Fibroblast of peridontal ligament (primary cell): Measurements from ENCODE around the gene PHF11.
"Not testable (repeated sequence)": the region's sequence is repeated elsewhere in the genome, so short reads cannot be mapped to it uniquely, and the experiment has no call there.

Source experiments
- DNase-seq: peaks from one replicate; pipeline ENCODE4 v3.0.0-alpha.2; 2010; ENCODE audit errors: extremely low read depth

Gene PHF11

GRCh38 chr13:49495783-49496762 lies at the start of gene PHF11:
PHF11 (plus strand) TSS chr13:49495953; CDS start chr13:49496002, 49 bp downstream.
- DNase-seq = peak; percentile 66

- no peak for DNase-seq
Observed at GRCh38 chr13:49446473-49446872, 49.3 kb upstream of the PHF11 start.

DNA sequence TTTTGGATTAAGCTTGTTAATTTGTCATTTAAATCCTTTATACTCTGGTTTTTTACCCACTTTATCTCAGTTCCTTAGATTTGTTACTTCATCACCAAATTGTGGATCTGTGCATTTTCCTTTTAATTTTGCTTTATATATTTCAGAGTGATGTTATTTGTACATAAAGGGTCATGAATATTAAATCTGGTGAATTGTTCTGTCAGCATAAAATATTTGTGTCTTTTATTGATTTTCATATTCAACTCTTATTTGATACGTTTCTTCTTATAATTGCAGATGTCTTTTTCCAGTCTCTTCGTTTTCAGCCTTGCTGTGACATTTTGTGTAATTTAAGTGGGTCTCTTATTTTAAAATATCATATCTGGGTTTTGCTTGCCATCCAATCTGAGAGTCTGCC lies 47.0 kb upstream of the PHF11 start:
- DNase-seq = no peak

DNA sequence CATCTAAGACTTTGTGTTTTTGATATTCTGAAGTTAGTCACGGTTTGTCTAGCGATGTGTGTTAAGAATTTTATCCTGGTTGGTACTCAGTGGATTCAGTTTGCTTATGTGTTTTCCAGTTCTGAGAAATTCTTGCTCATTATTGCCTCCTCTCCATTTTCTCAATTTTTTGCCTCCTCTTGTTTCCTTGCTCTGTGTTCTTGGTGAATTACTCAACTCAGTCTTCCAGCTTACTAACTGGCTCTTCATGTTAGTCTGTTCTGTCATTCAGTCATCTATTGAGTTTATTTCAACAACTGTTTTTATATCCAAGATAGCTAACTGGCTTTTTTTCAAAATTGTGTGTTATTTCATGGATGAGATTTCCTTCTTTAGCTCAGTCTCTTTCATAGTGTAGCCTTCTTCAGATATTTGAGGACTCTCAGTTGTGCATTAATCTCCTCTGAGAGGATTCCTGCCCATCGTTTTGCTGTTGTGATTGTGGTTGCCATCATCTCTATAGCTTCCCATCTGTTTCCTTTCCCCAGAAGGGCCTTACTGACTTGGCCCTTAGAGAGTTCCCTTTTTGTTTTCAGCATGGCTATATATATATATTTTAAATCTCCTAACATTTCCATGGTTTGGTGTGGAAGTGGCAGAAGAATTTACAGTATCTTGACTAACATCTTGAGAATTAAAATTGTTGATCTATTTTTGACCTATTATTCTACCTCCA lies 45.5 kb upstream of the PHF11 start:
- no peak for DNase-seq

DNA sequence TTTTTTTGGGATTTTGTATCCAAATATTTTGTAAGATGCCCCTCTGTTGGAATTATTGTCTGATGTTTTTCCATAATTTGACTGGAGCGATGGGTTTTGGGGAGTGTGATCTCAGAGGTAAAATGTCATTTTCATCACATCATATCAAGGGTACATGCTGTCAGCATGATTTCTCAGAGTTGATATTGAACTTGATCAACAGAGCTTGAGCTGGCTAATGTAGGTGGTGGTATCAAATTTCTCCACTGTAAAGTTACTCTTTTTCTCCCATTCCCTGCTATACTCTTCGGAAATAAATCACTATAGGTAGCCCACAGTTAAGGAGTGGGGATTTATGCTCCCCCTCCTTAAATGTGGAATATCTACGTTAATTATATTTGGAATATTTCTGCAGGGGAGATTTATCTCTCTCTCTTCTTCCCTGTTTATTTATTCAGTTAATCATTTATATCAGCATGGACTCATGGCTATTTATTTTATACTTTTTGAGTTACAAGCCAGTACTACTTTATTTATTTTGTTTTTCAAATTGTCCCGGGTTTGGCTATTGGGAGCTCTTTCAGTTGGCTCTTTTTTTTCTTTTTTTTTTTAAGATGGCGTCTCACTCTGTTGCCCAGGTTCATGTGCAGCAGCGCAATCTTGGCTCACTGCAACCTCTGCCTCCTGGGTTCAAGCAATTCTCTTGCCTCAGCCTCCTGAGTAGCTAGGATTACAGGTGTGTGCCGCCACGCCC lies 42.9 kb upstream of the PHF11 start:
- no peak for DNase-seq

DNA sequence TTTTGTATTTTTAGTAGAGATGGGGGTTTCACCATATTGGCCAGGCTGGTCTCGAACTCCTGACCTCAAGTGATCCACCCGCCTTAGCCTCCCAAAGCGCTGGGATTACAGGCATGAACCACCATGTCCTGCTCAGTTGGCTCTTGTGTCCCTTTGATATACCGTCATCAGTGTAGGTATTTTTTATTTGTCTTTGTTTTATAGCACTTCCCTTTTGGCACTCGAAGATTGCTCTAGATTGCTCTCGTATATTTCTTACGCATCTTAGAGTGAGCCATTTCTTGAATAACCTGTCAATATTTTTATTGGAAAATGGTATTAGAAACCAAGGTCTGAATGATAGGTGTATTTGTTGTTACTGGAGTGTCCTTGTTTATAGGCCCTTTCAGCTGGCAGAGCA lies 42.3 kb upstream of the PHF11 start:
- no peak for DNase-seq

- DNase-seq = peak; percentile 77
Observed at GRCh38 chr13:49454388-49455006, 41.3 kb upstream of the PHF11 start.

GRCh38 chr13:49455007-49455398 lies 40.8 kb upstream of the PHF11 start:
- DNase-seq = no peak

DNA sequence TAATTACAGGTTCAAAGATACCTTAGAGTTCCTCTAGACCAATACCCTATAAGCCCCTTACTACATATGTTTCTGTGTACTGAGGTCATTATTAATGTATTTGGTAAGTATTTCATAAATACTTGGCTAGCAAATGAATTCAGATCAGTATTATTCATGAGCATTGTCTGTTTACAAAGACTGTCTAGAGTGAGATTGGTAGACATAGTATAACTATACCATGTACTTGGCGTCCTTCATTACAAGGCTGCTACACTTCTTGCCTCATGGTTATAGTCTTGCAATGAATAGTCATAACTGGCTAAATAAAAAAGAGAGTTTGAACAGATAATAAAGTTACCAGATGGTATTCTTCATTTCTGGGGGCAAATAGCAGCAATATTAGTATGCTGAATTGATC lies 39.6 kb upstream of the PHF11 start:
- DNase-seq = no peak

GRCh38 chr13:49457221-49457620 lies 38.5 kb upstream of the PHF11 start:
- peak; percentile 23 for DNase-seq

DNA sequence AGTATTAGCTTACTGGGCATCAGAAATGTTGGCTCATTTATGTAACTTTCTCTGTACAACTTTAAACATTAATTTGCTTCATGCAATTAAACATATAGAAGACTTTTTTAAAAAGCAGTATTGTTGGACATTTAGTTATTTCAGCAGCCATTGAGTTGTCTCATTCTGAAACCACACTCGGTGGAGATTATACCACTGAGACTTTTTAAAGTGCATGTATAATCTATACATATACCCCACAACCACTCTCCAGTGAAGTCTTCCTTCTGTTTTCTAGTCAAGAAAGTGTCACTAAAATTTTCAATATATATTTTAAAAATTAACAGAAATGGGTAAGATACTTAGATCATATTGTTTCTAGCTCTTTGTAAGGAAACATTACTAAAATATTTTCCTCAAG lies 36.2 kb upstream of the PHF11 start:
- DNase-seq = no peak

GRCh38 chr13:49464085-49464484 lies 31.7 kb upstream of the PHF11 start:
- no peak for DNase-seq

DNA sequence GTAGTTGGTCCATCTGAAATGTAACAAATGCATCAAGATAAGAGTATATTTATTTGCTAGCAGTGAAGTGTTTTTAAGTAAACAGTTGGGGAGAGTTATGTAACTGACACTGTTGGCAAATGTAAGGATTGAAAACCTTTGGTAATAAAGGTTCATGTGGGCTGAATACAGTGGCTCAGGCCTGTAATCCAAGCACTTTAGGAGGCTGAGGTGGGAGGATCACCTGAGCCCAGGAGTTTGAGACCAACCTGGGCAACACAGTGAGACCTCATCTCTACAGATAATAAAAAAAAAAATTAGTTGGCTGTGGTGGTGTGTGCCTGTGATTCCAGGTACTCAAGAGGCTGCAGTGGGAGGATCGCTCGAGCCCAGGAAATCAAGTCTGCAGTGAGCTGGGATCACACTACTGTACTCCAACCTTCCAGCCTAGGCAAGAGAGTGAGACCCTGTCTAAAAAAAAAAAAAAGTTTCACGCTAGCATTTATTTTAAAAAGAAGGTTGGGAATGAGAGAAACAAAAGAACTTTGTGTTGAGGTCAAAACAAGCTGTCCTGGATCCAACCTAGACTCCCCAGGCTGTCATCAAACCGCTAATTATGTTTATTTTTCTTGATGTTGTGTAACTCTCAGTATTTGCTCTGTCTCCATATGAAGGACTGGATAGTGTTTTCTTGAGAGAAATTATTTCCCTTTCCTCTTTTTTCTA lies 31.0 kb upstream of the PHF11 start:
- peak; percentile 78 for DNase-seq

- DNase-seq = no peak
Observed at GRCh38 chr13:49466292-49466838, 29.4 kb upstream of the PHF11 start.

DNA sequence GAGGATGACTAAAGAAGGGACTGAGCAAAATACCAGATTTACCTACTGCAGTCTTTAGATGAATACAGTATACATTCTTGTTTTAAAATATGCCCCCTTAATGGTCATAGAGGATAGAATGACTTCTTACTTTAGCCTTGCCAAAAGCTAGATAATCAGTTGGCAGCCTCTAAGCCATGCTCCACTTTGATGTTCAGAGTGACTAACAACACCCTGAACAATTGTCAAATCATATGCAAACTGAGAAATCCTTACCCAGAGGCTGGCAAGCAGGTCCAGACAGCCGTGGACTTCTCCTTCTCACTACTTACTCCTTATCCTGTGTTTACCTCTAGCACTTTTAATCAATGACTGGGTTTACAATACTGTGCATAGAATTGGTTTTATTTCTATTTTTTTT lies 23.6 kb upstream of the PHF11 start:
- no peak for DNase-seq

DNA sequence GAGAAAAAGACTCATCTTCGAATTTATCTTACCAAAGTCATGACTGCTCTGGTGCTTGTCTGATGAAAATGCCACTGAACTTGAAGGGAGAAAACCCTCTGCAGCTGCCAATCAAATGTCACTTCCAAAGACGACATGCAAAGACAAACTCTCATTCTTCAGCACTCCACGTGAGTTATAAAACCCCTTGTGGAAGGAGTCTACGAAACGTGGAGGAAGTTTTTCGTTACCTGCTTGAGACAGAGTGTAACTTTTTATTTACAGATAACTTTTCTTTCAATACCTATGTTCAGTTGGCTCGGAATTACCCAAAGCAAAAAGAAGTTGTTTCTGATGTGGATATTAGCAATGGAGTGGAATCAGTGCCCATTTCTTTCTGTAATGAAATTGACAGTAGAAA lies 19.2 kb upstream of the PHF11 start:
- DNase-seq = no peak

GRCh38 chr13:49481788-49482187 lies 14.0 kb upstream of the PHF11 start:
- no peak for DNase-seq

DNA sequence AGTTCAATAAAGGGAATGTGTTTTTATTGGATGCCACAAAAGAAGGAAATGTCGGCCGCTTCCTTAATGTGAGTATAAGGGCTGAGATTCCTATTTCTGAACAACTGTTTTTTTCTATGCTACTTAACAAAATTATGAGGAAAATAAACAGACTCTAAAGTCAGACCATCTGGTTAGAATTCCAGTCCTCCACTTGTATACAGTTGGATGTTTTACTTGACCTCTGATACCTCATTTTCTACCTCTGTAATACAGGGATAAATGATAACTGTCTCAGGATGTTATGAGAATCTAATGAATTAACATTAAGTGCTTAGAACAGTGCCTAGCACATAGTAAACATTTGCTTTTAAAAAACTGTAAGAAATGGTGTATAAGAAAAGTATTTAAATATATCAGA lies 7.2 kb upstream of the PHF11 start:
- DNase-seq = no peak

GRCh38 chr13:49494645-49495044 lies 1.1 kb upstream of the PHF11 start:
- no peak for DNase-seq

GRCh38 chr13:49496837-49497236 lies 1.1 kb downstream of the PHF11 start:
- DNase-seq = not testable (repeated sequence)

DNA sequence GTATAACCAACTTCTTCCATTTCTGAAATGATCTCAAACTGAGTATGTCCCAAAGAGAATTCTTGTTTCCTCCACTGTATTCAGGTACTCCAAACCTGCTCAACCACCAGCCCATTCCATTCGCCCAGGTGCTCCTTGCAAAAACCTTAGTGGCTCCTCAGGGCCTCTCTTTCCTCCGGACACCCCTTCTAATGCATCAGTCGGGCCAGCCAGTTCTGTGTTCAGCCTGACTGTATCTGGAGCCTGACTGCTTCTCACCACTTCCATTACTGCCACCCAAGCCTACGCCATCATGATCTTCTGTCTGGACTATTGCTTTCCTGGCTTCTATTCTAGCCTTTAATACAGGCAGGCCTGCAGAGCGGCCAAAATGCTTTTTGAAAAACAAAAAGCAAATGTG lies 1.5 kb downstream of the PHF11 start:
- no peak for DNase-seq
